GM21367 (cell line): ENCODE measurements around the gene ITGAX.
"Not testable (repeated sequence)": the region's sequence is repeated elsewhere in the genome, so short reads cannot be mapped to it uniquely, and the experiment has no call there.

ENCODE experiments used
- ATAC-seq: cut with Tn5 transposase; IDR thresholded peaks from one replicate; pipeline ENCODE4 v1.9.1; 2021; ENCODE audit not compliant: unreplicated experiment

The ITGAX gene

GRCh38 chr16:31354394-31355291 lies at the start of gene ITGAX:
ITGAX (plus strand) TSS chr16:31355176; CDS start chr16:31355255, 79 bp downstream.
- ATAC-seq, result peak; percentile 62

GRCh38 chr16:31305219-31305618 lies 49.8 kb upstream of the ITGAX start:
- ATAC-seq, result no peak

- not testable (repeated sequence) for ATAC-seq
Observed at GRCh38 chr16:31308381-31308780, 46.6 kb upstream of the ITGAX start.

- ATAC-seq, result no peak
Observed at GRCh38 chr16:31322500-31322899, 32.5 kb upstream of the ITGAX start.

- no peak for ATAC-seq
Observed at GRCh38 chr16:31323959-31324629, 30.9 kb upstream of the ITGAX start.

GRCh38 chr16:31325171-31325570 lies 29.8 kb upstream of the ITGAX start:
- no peak for ATAC-seq

GRCh38 chr16:31327646-31328225 lies 27.2 kb upstream of the ITGAX start:
- no peak for ATAC-seq

- no peak for ATAC-seq
Observed at GRCh38 chr16:31328322-31329052, 26.5 kb upstream of the ITGAX start.

GRCh38 chr16:31329671-31330552 lies 25.1 kb upstream of the ITGAX start:
- ATAC-seq, result no peak

- no peak for ATAC-seq
Observed at GRCh38 chr16:31330553-31330890, 24.5 kb upstream of the ITGAX start.

- no peak for ATAC-seq
Observed at GRCh38 chr16:31331141-31331764, 23.7 kb upstream of the ITGAX start.

GRCh38 chr16:31331807-31332301 lies 23.1 kb upstream of the ITGAX start:
- ATAC-seq, result no peak

- no peak for ATAC-seq
Observed at GRCh38 chr16:31332544-31332943, 22.4 kb upstream of the ITGAX start.

GRCh38 chr16:31333686-31334649 lies 21.0 kb upstream of the ITGAX start:
- no peak for ATAC-seq

- no peak for ATAC-seq
Observed at GRCh38 chr16:31334934-31335333, 20.0 kb upstream of the ITGAX start.

- ATAC-seq, result no peak
Observed at GRCh38 chr16:31335431-31335830, 19.5 kb upstream of the ITGAX start.

- not testable (repeated sequence) for ATAC-seq
Observed at GRCh38 chr16:31338166-31338685, 16.8 kb upstream of the ITGAX start.

- peak; percentile 76 for ATAC-seq
Observed at GRCh38 chr16:31344712-31345111, 10.3 kb upstream of the ITGAX start.
